HCT116 (cell line): ENCODE data around the gene GCGR.

Source experiments
- CEBPB ChIP-seq: IDR thresholded peaks from 2 replicates; pipeline ENCODE4 v1.6.1; 2012; ENCODE audit warnings: low read depth
- ELF1 ChIP-seq: IDR thresholded peaks from 2 replicates; pipeline ENCODE4 v1.6.1; 2012; ENCODE audit warnings: low read depth, borderline replicate concordance
- EZH2 ChIP-seq: fragments of 200-600 bp; sonication (generic); IDR thresholded peaks from 2 replicates; pipeline ENCODE4 v1.6.1; 2017; ENCODE audit warnings: antibody characterized with exemption, mixed run types
- POLR2A ChIP-seq: IDR thresholded peaks from 2 replicates; pipeline ENCODE4 v1.7.0; 2011; ENCODE audit warnings: borderline replicate concordance; ENCODE audit not compliant: insufficient read depth, insufficient read length; ENCODE audit errors: extremely low read depth
- POLR2AphosphoS5 ChIP-seq: IDR thresholded peaks from 2 replicates; pipeline ENCODE4 v1.6.1; 2011; ENCODE audit warnings: mild to moderate bottlenecking, low read depth, low read length, moderate library complexity
- RAD21 ChIP-seq: IDR thresholded peaks from 2 replicates; pipeline ENCODE4 v1.6.1; 2012; ENCODE audit warnings: low read depth, mild to moderate bottlenecking
- REST ChIP-seq: IDR thresholded peaks from 2 replicates; pipeline ENCODE4 v1.6.1; 2012; ENCODE audit warnings: low read depth
- SIN3A ChIP-seq: IDR thresholded peaks from 2 replicates; pipeline ENCODE4 v1.6.1; 2012; ENCODE audit warnings: low read depth
- YY1 ChIP-seq: IDR thresholded peaks from 2 replicates; pipeline ENCODE4 v1.6.1; 2011; ENCODE audit warnings: low read length, low read depth, moderate library complexity, mild to moderate bottlenecking; ENCODE audit not compliant: insufficient replicate concordance; ENCODE audit errors: extremely low read depth
- ZBTB33 ChIP-seq: IDR thresholded peaks from 2 replicates; pipeline ENCODE4 v1.6.1; 2011; ENCODE audit warnings: mild to moderate bottlenecking, low read length, moderate library complexity; ENCODE audit not compliant: insufficient replicate concordance; ENCODE audit errors: extremely low read depth
- TF ChIP-seq, protein P1 (sequence below), 3 experiments: fragments of 200-600 bp in 1 of 3; sonication (generic) in 1 of 3; IDR thresholded peaks in 2 of 3; conservative IDR thresholded peaks in 1 of 3; 2 replicates each; pipeline ENCODE4 v1.5.1; 2012 to 2017; ENCODE audit warnings: low read depth in 2 of 3, low read length in 2 of 3, antibody characterized with exemption in 1 of 3, borderline replicate concordance in 1 of 3, control low read depth in 1 of 3, mild to moderate bottlenecking in 1 of 3, mixed read lengths in 1 of 3, mixed run types in 1 of 3, moderate library complexity in 1 of 3; ENCODE audit not compliant: insufficient read depth in 1 of 3

- TF ChIP-seq POLR2A: no peak
- TF ChIP-seq, protein P1, sequence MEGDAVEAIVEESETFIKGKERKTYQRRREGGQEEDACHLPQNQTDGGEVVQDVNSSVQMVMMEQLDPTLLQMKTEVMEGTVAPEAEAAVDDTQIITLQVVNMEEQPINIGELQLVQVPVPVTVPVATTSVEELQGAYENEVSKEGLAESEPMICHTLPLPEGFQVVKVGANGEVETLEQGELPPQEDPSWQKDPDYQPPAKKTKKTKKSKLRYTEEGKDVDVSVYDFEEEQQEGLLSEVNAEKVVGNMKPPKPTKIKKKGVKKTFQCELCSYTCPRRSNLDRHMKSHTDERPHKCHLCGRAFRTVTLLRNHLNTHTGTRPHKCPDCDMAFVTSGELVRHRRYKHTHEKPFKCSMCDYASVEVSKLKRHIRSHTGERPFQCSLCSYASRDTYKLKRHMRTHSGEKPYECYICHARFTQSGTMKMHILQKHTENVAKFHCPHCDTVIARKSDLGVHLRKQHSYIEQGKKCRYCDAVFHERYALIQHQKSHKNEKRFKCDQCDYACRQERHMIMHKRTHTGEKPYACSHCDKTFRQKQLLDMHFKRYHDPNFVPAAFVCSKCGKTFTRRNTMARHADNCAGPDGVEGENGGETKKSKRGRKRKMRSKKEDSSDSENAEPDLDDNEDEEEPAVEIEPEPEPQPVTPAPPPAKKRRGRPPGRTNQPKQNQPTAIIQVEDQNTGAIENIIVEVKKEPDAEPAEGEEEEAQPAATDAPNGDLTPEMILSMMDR (IDR thresholded peaks at IDR 0.05 in 2 of 3, conservative IDR thresholded peaks at IDR 0.05 in 1 of 3; ENCODE audit: borderline replicate concordance in 1 of 3, insufficient read depth in 1 of 3, low read depth in 2 of 3, low read length in 2 of 3): no peak
- TF ChIP-seq RAD21: no peak
- TF ChIP-seq EZH2: no peak
- 0 out of 2 replicates have a peak, but pooled peaks have one; percentile 0 for TF ChIP-seq POLR2AphosphoS5
- TF ChIP-seq ZBTB33: no peak
- no peak for TF ChIP-seq CEBPB
- no peak for TF ChIP-seq SIN3A
- no peak for TF ChIP-seq ELF1
- no peak for TF ChIP-seq REST
- TF ChIP-seq YY1: no peak
Observed at GRCh38 chr17:81845881-81846742, 42.2 kb downstream of the GCGR start.
